Neural progenitor cell (in vitro differentiated cells): ENCODE measurements around the gene CCNYL1. TPM values are rescaled to one million over a fixed set of nuclear protein-coding genes. Genes with fewer than 3 reads are reported as not detected.

Experiments
- DNase-seq: peaks from one replicate; pipeline ENCODE4 v3.0.0-alpha.2; 2016; ENCODE audit warnings: low spot score
- H2AFZ ChIP-seq: fragments of 200-600 bp; sonication (generic); replicated peaks from 2 replicates; pipeline ENCODE4 v1.6.1; 2016; ENCODE audit warnings: antibody characterized with exemption
- H3F3A ChIP-seq: fragments of 200-600 bp; sonication (generic); 2 replicates; pipeline ENCODE4 v1.6.1; 2016; ENCODE audit warnings: antibody characterized with exemption, low read depth
- H3K27ac ChIP-seq: fragments of 200-600 bp; sonication (generic); 2 replicates; pipeline ENCODE4 v1.5.1; 2016; ENCODE audit warnings: mild to moderate bottlenecking
- H3K27me3 ChIP-seq: fragments of 200-600 bp; sonication (generic); 2 replicates; pipeline ENCODE4 v1.6.1; 2016; ENCODE audit warnings: mild to moderate bottlenecking, moderate library complexity
- H3K36me3 ChIP-seq: fragments of 200-600 bp; sonication (generic); 2 replicates; pipeline ENCODE4 v1.5.1; 2016
- H3K4me1 ChIP-seq: fragments of 200-600 bp; sonication (generic); 2 replicates; pipeline ENCODE4 v1.6.1; 2016; ENCODE audit warnings: mixed run types
- H3K4me2 ChIP-seq: fragments of 200-600 bp; sonication (generic); 2 replicates; pipeline ENCODE4 v1.6.1; 2016
- H3K4me3 ChIP-seq: fragments of 200-600 bp; sonication (generic); 2 replicates; pipeline ENCODE4 v1.5.1; 2016
- H3K79me2 ChIP-seq: fragments of 200-600 bp; sonication (generic); 2 replicates; pipeline ENCODE4 v1.6.1; 2016; ENCODE audit warnings: low read depth
- H3K9ac ChIP-seq: fragments of 200-600 bp; sonication (generic); 2 replicates; pipeline ENCODE4 v1.6.1; 2016
- H3K9me3 ChIP-seq: fragments of 200-600 bp; sonication (generic); 2 replicates; pipeline ENCODE4 v1.5.1; 2016; ENCODE audit warnings: low read depth
- H4K20me1 ChIP-seq: fragments of 200-600 bp; sonication (generic); 2 replicates; pipeline ENCODE4 v1.6.1; 2016; ENCODE audit warnings: low read depth
- H3K27ac Mint-ChIP-seq: 3 replicates; pipeline ENCODE4 v1.8.0; 2021; ENCODE audit warnings: mixed read lengths
- H3K27me3 Mint-ChIP-seq: 2 replicates; pipeline ENCODE4 v1.8.0; 2022; ENCODE audit warnings: low read depth, mild to moderate bottlenecking, inconsistent platforms, moderate library complexity, mixed read lengths; ENCODE audit not compliant: insufficient read depth
- H3K36me3 Mint-ChIP-seq: 3 replicates; pipeline ENCODE4 v1.8.0; 2021; ENCODE audit warnings: mixed read lengths
- H3K4me1 Mint-ChIP-seq: 3 replicates; pipeline ENCODE4 v1.8.0; 2021; ENCODE audit warnings: mixed read lengths
- H3K4me3 Mint-ChIP-seq: 3 replicates; pipeline ENCODE4 v1.8.0; 2021; ENCODE audit warnings: mild to moderate bottlenecking, moderate library complexity, mixed read lengths
- H3K9me3 Mint-ChIP-seq: 3 replicates; pipeline ENCODE4 v1.8.0; 2020; ENCODE audit warnings: mixed read lengths
- EZH2 ChIP-seq: fragments of 200-600 bp; sonication (generic); IDR thresholded peaks from 2 replicates; pipeline ENCODE4 v1.6.1; 2017; ENCODE audit warnings: antibody characterized with exemption, mild to moderate bottlenecking, moderate library complexity
- EZH2phosphoT487 ChIP-seq: fragments of 200-600 bp; sonication (generic); IDR thresholded peaks from 2 replicates; pipeline ENCODE4 v1.6.1; 2017; ENCODE audit warnings: antibody characterized with exemption
- total RNA-seq: library from RNA; depleted of rRNA; stranded (reverse); fragments of >200 nt; gene quantifications from 2 replicates; pipeline ENCODE4 v1.2.3, GENCODE V29; 2015; ENCODE audit warnings: low replicate concordance
- TF ChIP-seq, protein P1 (sequence below): fragments of 200-600 bp; sonication (generic); IDR thresholded peaks from 2 replicates; pipeline ENCODE4 v1.5.1; 2017; ENCODE audit warnings: antibody characterized with exemption, mild to moderate bottlenecking

The CCNYL1 gene
- total RNA-seq, 1 donor from 2014 or later = 22.0 TPM

DNA sequence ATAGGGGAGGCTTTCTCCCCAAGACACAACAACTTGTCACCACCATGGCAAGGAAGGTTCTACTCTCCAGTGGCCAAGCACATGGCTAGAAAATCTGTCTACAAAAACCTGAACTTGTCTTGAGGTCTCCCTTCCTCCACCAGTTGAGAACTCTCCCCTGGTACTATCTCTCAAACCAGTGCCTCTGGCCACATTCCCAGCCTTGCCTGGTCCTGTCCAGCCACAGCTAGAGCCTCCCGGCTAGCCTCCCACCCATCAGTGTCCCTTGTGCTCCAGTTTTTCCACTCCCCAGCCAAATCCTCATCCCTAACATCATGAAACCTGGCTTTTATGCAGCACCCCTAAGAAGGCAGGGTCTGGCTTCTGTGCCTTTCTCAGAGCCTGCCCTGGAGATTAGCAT is 79.5 kb downstream of the CCNYL1 start:
- Mint-ChIP-seq H3K4me3 (no peak overlapping the region), H3K27me3 (peaks cover 6% of the 10 kb centered on the region), H3K4me1 (peaks cover 8% of the 10 kb centered on the region), H3K27ac (no peak overlapping the region), H3K36me3 (no peaks in the 10 kb centered on the region), H3K9me3 (no peaks in the 10 kb centered on the region)
- Histone ChIP-seq H4K20me1 (no peaks in the 10 kb centered on the region), H3K4me3 (no peak overlapping the region), H3K9ac (no peak overlapping the region), H3K36me3 (no peaks in the 10 kb centered on the region), H3F3A (peaks cover 6% of the 10 kb centered on the region), H3K4me2 (no peak overlapping the region), H3K27ac (no peak overlapping the region), H3K27me3 (no peaks in the 10 kb centered on the region), H3K4me1 (peaks cover 16% of the 10 kb centered on the region), H3K9me3 (no peaks in the 10 kb centered on the region), H2AFZ (no peak overlapping the region), H3K79me2 (no peaks in the 10 kb centered on the region)
- DNase-seq = no peak
- TF ChIP-seq EZH2 (no peak), EZH2phosphoT487 (no peak)
- TF ChIP-seq, protein P1, sequence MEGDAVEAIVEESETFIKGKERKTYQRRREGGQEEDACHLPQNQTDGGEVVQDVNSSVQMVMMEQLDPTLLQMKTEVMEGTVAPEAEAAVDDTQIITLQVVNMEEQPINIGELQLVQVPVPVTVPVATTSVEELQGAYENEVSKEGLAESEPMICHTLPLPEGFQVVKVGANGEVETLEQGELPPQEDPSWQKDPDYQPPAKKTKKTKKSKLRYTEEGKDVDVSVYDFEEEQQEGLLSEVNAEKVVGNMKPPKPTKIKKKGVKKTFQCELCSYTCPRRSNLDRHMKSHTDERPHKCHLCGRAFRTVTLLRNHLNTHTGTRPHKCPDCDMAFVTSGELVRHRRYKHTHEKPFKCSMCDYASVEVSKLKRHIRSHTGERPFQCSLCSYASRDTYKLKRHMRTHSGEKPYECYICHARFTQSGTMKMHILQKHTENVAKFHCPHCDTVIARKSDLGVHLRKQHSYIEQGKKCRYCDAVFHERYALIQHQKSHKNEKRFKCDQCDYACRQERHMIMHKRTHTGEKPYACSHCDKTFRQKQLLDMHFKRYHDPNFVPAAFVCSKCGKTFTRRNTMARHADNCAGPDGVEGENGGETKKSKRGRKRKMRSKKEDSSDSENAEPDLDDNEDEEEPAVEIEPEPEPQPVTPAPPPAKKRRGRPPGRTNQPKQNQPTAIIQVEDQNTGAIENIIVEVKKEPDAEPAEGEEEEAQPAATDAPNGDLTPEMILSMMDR = no peak

DNA sequence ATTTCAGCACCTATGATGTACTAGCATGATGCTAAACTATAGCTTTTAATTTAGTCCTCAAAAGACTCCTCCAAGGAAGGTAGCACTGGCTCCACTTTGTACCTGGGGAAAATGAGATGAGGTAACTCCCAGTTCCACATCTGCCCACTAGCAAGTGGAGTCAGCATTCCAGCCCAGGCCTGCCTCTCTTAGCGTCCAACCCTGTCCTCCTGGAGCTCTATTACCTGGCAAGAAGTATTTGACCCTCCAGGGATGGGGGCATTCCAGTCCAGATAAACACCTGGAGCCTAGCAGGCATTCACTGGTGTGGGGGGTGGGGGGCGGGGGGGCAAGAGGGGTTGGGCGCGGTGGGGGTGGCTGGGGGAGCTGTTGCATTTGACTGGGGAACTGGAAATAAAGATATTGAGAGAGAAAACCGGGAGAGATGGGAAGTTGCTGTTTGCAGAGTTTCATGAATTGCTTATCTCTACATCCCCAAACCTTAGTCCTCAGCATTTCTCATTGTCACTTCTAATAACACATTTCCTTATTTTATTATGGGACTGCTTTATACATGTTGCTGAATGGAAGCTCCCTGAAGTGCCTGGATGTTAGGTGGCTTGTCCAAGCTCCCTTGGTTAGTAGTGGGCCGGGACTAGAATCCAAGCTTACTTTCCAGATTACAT is 80.3 kb downstream of the CCNYL1 start:
- no peaks in the 10 kb centered on the region for H3K27me3 ChIP-seq
- peaks cover 21% of the 10 kb centered on the region for H3K4me1 ChIP-seq
- H3K4me3 ChIP-seq = no peak overlapping the region
- DNase-seq = no peak
- no peaks in the 10 kb centered on the region for H3K9me3 Mint-ChIP-seq
- no peaks in the 10 kb centered on the region for H3K9me3 ChIP-seq
- TF ChIP-seq EZH2phosphoT487 = no peak
- TF ChIP-seq, protein P1 = no peak
- TF ChIP-seq EZH2 = no peak
- H3K27me3 Mint-ChIP-seq = peaks cover 3% of the 10 kb centered on the region
- no peak overlapping the region for H3K27ac Mint-ChIP-seq
- H3K4me1 Mint-ChIP-seq = peaks cover 8% of the 10 kb centered on the region
- H3K9ac ChIP-seq = no peak overlapping the region
- no peaks in the 10 kb centered on the region for H4K20me1 ChIP-seq
- H2AFZ ChIP-seq = no peak overlapping the region
- H3K79me2 ChIP-seq = no peaks in the 10 kb centered on the region
- H3K4me2 ChIP-seq = no peak overlapping the region
- H3K36me3 Mint-ChIP-seq = no peaks in the 10 kb centered on the region
- H3K36me3 ChIP-seq = no peaks in the 10 kb centered on the region
- H3K4me3 Mint-ChIP-seq = no peak overlapping the region
- peaks cover 11% of the 10 kb centered on the region for H3F3A ChIP-seq
- no peak overlapping the region for H3K27ac ChIP-seq

DNA sequence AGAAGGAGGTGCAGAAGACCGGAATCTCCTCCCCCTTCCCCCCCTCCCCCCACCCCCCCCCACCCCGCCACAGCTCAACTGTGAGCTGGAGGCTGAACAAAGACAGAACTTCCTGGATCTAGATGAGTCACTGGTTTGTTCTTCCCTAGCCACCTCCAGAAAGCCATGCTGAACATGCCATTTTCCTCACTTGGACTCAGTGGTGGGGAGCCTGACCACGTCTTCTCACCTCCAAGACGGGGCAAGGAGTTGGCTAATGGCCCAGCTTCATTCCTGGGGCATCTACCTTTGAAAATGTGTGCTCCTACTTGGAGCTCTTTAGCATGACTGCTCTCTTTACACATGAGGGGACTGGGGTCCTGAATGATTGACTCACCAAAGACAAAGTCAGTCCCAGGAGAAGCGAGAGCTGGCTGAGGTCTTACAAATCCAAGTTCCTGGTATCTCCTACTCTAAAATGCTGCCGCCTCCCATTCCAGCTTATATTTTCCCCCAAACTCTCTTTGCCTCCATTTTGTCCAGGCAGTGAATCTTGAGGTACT is 80.9 kb downstream of the CCNYL1 start:
- no peaks in the 10 kb centered on the region for H3K36me3 Mint-ChIP-seq
- Histone ChIP-seq H3K9ac (no peak overlapping the region), H4K20me1 (no peaks in the 10 kb centered on the region)

More for the DNA sequence above, 80.9 kb downstream of the CCNYL1 start:
- Mint-ChIP-seq H3K9me3 (no peaks in the 10 kb centered on the region), H3K27me3 (peaks cover 3% of the 10 kb centered on the region), H3K27ac (peak overlapping the region; percentile 33), H3K4me3 (no peak overlapping the region), H3K4me1 (peaks cover 13% of the 10 kb centered on the region)
- no peaks in the 10 kb centered on the region for H3K27me3 ChIP-seq
- peaks cover 27% of the 10 kb centered on the region for H3K4me1 ChIP-seq
- no peak overlapping the region for H3K27ac ChIP-seq
- DNase-seq = no peak
- peaks cover 17% of the 10 kb centered on the region for H3F3A ChIP-seq
- H3K4me3 ChIP-seq = no peak overlapping the region
- H3K79me2 ChIP-seq = no peaks in the 10 kb centered on the region
- H3K36me3 ChIP-seq = no peaks in the 10 kb centered on the region
- no peaks in the 10 kb centered on the region for H3K9me3 ChIP-seq
- peak overlapping the region; percentile 47 for H3K4me2 ChIP-seq
- TF ChIP-seq, protein P1 = no peak
- no peak for TF ChIP-seq EZH2phosphoT487
- no peak for TF ChIP-seq EZH2
- H2AFZ ChIP-seq = peak overlapping the region; percentile 85
